CD4-positive, alpha-beta T cell treated with Interleukin-4 for 1 hour (primary cell): ENCODE measurements around the gene HEATR5A.
"Not testable (repeated sequence)": the region's sequence is repeated elsewhere in the genome, so short reads cannot be mapped to it uniquely, and the experiment has no call there.

Experiments used
- DNase-seq, 2 donors: peaks; one replicate each; pipeline ENCODE4 v3.0.0-alpha.2; 2020 to 2022

Gene HEATR5A

GRCh38 chr14:31280132-31280870 lies 140.0 kb downstream of the HEATR5A start:
- DNase-seq = no peak

- no peak for DNase-seq
These were observed 141.5 kb downstream of the HEATR5A start for GRCh38 chr14:31278883-31279282.

- DNase-seq = no peak
These were observed 143.3 kb downstream of the HEATR5A start for GRCh38 chr14:31277085-31277484.

- not testable (repeated sequence) for DNase-seq
These were observed 143.9 kb downstream of the HEATR5A start for GRCh38 chr14:31276417-31276816.

GRCh38 chr14:31275731-31276130 lies 144.6 kb downstream of the HEATR5A start:
- DNase-seq = no peak

DNA sequence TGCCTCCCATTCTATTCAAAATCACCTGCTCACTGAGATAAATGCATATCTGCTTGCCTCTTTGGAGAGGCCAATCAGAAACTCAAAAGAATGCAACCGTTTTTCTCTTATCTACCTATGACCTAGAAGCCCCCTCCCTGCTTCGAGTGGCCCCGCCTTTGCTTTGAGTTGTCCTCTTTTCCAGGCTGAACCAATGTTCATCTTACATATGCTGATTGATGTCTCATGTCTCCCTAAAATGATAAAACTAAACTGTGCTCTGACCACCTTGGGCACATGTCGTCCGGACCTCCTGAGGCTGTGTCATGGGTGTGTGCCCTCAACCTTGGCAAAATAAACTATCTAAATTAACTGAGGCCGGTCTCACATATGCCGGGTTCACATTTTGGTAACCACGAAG lies 148.7 kb downstream of the HEATR5A start:
- DNase-seq = no peak

DNA sequence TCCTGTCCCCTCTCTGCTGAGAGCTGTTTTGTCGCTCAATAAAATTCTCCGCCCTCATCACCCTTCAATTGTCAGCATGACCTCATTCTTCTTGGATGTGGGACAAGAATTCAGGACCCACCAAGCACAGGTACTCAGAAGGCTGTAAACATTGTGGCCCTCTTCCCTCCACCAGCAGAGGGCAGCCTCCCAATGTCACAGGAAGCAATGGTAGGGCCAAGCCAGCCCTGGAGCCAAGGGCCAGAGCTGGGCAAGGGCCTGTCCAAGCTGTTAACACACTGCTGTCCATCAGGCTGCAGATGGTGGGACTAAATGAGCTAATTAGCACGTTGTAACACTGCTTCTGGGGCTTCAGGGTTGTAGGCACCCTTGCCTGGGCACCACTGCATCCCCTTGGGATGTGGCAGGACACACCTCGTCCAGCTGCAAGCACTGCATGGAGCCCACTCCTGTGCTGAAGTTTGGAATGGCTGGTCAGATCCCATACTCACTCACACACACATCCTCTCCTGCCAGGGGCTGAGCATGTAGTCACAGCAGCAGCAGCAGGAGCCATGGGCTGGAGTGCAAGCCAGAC lies 150.1 kb downstream of the HEATR5A start:
- DNase-seq = no peak

- DNase-seq = no peak
These were observed 150.6 kb downstream of the HEATR5A start for GRCh38 chr14:31269634-31270195.

GRCh38 chr14:31268216-31268615 lies 152.1 kb downstream of the HEATR5A start:
- DNase-seq = no peak

GRCh38 chr14:31266437-31267331 lies 153.7 kb downstream of the HEATR5A start:
- no peak for DNase-seq

DNA sequence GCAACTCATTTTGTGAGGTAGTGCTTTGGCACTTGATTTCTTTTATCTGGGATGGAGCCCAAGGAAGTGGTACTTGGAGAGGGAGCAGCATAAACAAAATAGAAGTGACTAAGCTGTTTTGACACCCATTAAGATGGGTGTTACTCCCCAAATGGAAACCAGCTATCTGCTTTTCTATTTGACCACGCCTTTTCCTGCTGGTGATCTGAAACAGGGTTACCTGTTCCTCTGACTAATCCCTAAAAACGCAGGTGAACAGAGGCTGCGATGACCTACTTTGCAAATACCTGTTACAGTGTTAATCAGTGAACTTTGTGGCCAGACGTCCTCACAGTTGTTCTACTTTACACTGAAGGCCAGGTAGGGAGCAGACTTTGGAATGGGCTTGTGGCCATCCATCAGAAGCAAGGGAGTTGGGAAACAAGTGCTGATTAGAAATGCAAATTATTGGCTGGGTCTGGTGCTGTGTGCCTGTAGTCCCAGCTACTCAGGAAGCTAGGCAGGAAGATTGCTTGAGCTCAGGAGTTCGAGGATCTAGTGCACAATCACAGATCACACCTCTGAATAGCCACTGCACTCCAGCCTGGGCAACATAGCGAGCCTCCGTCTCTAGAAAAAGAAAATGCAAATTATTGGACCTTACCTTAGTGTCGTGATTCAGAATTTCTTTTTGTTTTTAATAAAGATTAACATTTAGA lies 154.5 kb downstream of the HEATR5A start:
- no peak for DNase-seq

GRCh38 chr14:31263485-31264133 lies 156.7 kb downstream of the HEATR5A start:
- DNase-seq = no peak

GRCh38 chr14:31261859-31262731 lies 158.3 kb downstream of the HEATR5A start:
- no peak for DNase-seq

DNA sequence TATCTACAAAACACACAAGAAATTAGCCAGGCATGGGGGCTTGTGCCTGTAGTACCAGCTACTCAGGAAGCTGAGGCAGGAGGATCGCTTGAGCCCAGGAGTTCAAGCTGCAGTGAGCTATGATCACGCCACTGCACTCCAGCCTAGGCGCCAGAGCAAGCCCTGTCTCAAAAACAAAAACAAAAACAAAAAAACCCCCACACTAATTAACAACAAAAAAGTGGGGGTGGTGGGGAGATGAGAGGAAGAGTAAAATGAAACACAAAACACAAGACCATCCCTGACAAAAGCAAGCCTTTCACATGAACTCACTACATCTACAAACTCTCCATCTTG lies 158.9 kb downstream of the HEATR5A start:
- DNase-seq = no peak

DNA sequence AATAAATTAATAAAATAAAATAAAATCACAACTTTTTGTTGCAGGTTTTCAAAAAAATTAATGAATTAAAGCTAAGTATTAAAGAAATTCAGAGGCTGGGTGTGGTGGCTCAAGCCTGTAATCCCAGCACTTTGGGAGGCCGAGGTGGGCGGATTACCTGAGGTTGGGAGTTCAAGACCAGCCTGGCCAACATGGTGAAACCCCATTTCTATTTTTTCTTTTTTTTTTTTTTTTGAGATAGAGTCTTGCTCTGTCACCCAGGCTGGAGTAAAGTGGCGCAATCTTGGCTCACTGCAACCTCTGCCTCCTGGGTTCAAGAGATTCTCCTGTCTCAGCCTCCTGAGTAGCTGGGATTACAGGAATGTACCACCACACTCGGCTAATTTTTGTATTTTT lies 161.3 kb downstream of the HEATR5A start:
- not testable (repeated sequence) for DNase-seq

DNA sequence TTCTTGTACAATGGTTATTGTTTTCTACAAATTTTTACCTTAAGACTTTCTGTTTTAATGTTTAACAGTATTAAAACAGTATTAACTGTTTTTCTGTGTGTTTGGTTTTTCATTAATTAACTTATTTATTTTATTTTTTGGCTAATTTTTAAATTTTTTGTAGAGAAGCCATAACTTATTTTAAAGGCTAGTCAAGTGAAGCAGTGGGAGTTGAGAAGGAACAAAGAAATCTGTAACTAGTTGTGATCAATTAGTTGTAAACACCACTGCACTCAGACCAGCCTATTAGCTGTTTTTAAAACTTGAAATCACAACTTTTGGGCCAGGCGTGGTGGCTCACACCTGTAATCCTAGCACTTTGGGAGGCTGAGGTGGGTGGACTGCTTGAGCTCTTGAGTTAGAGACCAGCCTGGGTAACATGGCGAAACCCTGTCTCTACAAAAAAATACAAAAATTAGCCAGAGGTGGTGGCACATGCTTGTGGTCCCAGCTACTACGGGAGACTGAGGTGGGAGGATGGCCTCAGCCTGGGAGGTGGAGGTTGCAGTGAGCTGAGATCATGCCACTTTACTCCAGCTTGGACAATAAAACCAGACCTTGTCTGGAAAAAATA lies 161.8 kb downstream of the HEATR5A start:
- DNase-seq = no peak

- not testable (repeated sequence) for DNase-seq
These were observed 162.6 kb downstream of the HEATR5A start for GRCh38 chr14:31257554-31258426.

DNA sequence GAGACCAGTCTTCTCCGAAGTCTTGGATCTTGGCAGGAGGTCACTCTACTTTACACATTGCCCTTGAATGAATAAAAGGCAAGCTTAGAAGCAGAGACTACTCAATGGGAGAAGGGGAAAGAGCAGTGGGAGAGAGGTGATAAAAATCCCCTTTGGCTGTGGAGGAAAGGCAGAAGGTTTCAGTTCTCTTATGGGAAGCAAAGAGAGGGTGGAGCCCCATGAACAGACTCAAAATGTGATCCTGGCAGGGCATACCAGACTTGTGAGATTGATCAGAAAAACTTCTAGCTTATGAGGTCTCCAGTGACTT lies 163.2 kb downstream of the HEATR5A start:
- DNase-seq = no peak

GRCh38 chr14:31256534-31257243 lies 163.7 kb downstream of the HEATR5A start:
- DNase-seq = no peak
